K562 (cell line): ENCODE measurements around the gene ACSM6. TPM values are rescaled to one million over a fixed set of nuclear protein-coding genes. Genes with fewer than 3 reads are reported as not detected.

Experiments
- polyA plus RNA-seq, 8 experiments: library from polyadenylated mRNA; depleted of rRNA in 4 of 8; stranded (reverse) in 5 of 8; unstranded in 3 of 8; fragments of >200 nt; fragmentation: Nextera tagmentation in 2 of 8; fragmentation: Illumina TruSeq in 1 of 8; extraction: Ambion mirVana in 2 of 8; extraction: Trizol in 1 of 8; gene quantifications; 2 replicates each; pipeline versions ENCODE4 v1.2.1 to v1.2.3, GENCODE V29; 2011 to 2014; ENCODE audit warnings: inconsistent platforms in 1 of 8, missing spikeins in 1 of 8
- small RNA-seq: library from RNA; depleted of rRNA; stranded (forward); fragments of <200 nt; gene quantifications from one replicate; pipeline ENCODE3, GENCODE V24; 2014
- total RNA-seq, 7 experiments: library from RNA; depleted of rRNA in 6 of 7; stranded (reverse); fragments of >200 nt in 6 of 7; fragmentation: Illumina TruSeq in 2 of 7; extraction: Trizol in 2 of 7; gene quantifications; 2 replicates each; pipeline versions ENCODE4 v1.2.1 to v1.2.3, GENCODE V29; 2011 to 2021; ENCODE audit warnings: low replicate concordance in 1 of 7

ACSM6 gene
- total and polyA plus RNA-seq, 9 of the 15 experiments (the other 6 are each of a cell fraction or from before 2014, with no cell fraction given): not detected

Small RNA genes within 50 kb of the gene (small RNA-seq; reads per million reads assigned to genes)
- gene AL157834.3: not detected

Other genes starting within 250 kb of the ACSM6 start
- 0.09 TPM in 1 of 2 replicates, not detected in the other for gene CYP2C8, start 124.7 kb upstream of the ACSM6 start, total RNA-seq (2014; rRNA removed)
- gene CYP2C8, start 124.7 kb upstream of the ACSM6 start, total RNA-seq (2014; rRNA removed; fragmentation: Illumina TruSeq; extraction: Trizol): 0.11 TPM in 1 of 2 replicates, not detected in the other
- not detected in 2 replicates for gene CYP2C8, start 124.7 kb upstream of the ACSM6 start, total RNA-seq (2015; rRNA removed; fragmentation: Illumina TruSeq; extraction: Trizol)
- gene CYP2C8, start 124.7 kb upstream of the ACSM6 start, total RNA-seq (2021): 0.16 and 0.49 TPM in 2 replicates
- 0.07 TPM in 1 of 2 replicates, not detected in the other for gene CYP2C8, start 124.7 kb upstream of the ACSM6 start, polyA plus RNA-seq (2011; rRNA removed)
- 0.06 TPM in 1 of 2 replicates, not detected in the other for gene CYP2C8, start 124.7 kb upstream of the ACSM6 start, polyA plus RNA-seq (2014; fragmentation: Illumina TruSeq; extraction: Trizol)
- gene CYP2C8, start 124.7 kb upstream of the ACSM6 start, polyA plus RNA-seq (2014; fragmentation: Nextera tagmentation; extraction: Ambion mirVana): not detected
- gene CYP2C8, start 124.7 kb upstream of the ACSM6 start, polyA plus RNA-seq (2014; rRNA removed): not detected in 2 replicates
- 19.8 and 23.9 TPM in 2 replicates for gene PDLIM1, start 96.8 kb downstream of the ACSM6 start, total RNA-seq (2014; rRNA removed)
- gene PDLIM1, start 96.8 kb downstream of the ACSM6 start, total RNA-seq (2014; rRNA removed; fragmentation: Illumina TruSeq; extraction: Trizol): 39.1 and 41.6 TPM in 2 replicates
- gene PDLIM1, start 96.8 kb downstream of the ACSM6 start, total RNA-seq (2015; rRNA removed; fragmentation: Illumina TruSeq; extraction: Trizol): 29.6 and 32.7 TPM in 2 replicates
- gene PDLIM1, start 96.8 kb downstream of the ACSM6 start, total RNA-seq (2021): 110 and 116 TPM in 2 replicates
- 47.3 and 71.2 TPM in 2 replicates for gene PDLIM1, start 96.8 kb downstream of the ACSM6 start, polyA plus RNA-seq (2011; rRNA removed)
- gene PDLIM1, start 96.8 kb downstream of the ACSM6 start, polyA plus RNA-seq (2014; fragmentation: Illumina TruSeq; extraction: Trizol): 128 and 164 TPM in 2 replicates
- 10 to 100 TPM; 25.6 to 32.9 TPM for gene PDLIM1, start 96.8 kb downstream of the ACSM6 start, polyA plus RNA-seq (2014; fragmentation: Nextera tagmentation; extraction: Ambion mirVana)
- 56.5 and 59.1 TPM in 2 replicates for gene PDLIM1, start 96.8 kb downstream of the ACSM6 start, polyA plus RNA-seq (2014; rRNA removed)